ENCODE measurements around the gene PCDHB9.
"Not testable (repeated sequence)": the region's sequence is repeated elsewhere in the genome, so short reads cannot be mapped to it uniquely, and the experiment has no call there.

The PCDHB9 gene

GRCh38 chr5:141189131-141189530 lies 2.2 kb downstream of the PCDHB9 start:
- DNase-seq: not testable (repeated sequence)

GRCh38 chr5:141192110-141192725 lies 5.3 kb downstream of the PCDHB9 start, which contains the start of gene PCDHB10:
TSS of gene PCDHB10 (plus strand) at chr5:141192353. CDS start at chr5:141192553, 200 bp downstream.
- no peak for DNase-seq

GRCh38 chr5:141194332-141194731 lies 7.4 kb downstream of the PCDHB9 start:
- not testable (repeated sequence) for DNase-seq

GRCh38 chr5:141196363-141196762 lies 9.4 kb downstream of the PCDHB9 start:
- no peak for DNase-seq

- no peak for DNase-seq
These were observed 12.6 kb downstream of the PCDHB9 start, which contains the start of gene PCDHB11 for GRCh38 chr5:141199359-141200235. TSS of gene PCDHB11 (plus strand) at chr5:141199627. CDS start at chr5:141199775, 148 bp downstream.

- DNase-seq: not testable (repeated sequence)
These were observed 14.2 kb downstream of the PCDHB9 start for GRCh38 chr5:141201126-141201525.

- not testable (repeated sequence) for DNase-seq
These were observed 14.7 kb downstream of the PCDHB9 start for GRCh38 chr5:141201646-141202045.

- DNase-seq: no peak
These were observed 21.5 kb downstream of the PCDHB9 start, which contains the start of gene PCDHB12 for GRCh38 chr5:141208478-141208877. TSS of gene PCDHB12 (plus strand) at chr5:141208719. CDS start at chr5:141208908, 189 bp downstream.

GRCh38 chr5:141210281-141210680 lies 23.3 kb downstream of the PCDHB9 start:
- not testable (repeated sequence) for DNase-seq

- DNase-seq: not testable (repeated sequence)
These were observed 23.9 kb downstream of the PCDHB9 start for GRCh38 chr5:141210849-141211248.

- not testable (repeated sequence) for DNase-seq
These were observed 26.8 kb downstream of the PCDHB9 start, which contains the start of gene PCDHB13 for GRCh38 chr5:141213656-141214339. TSS of gene PCDHB13 (plus strand) at chr5:141213919. CDS start at chr5:141214124, 205 bp downstream.

GRCh38 chr5:141214583-141214982 lies 27.6 kb downstream of the PCDHB9 start:
- DNase-seq: not testable (repeated sequence)

- not testable (repeated sequence) for DNase-seq
These were observed 28.5 kb downstream of the PCDHB9 start for GRCh38 chr5:141215504-141215903.

- not testable (repeated sequence) for DNase-seq
These were observed 29.1 kb downstream of the PCDHB9 start for GRCh38 chr5:141216035-141216434.

- peak; percentile 6 for DNase-seq
These were observed 36.3 kb downstream of the PCDHB9 start, which contains the start of gene PCDHB14 for GRCh38 chr5:141223112-141223783. TSS of gene PCDHB14 (plus strand) at chr5:141223343. CDS start at chr5:141223506, 163 bp downstream.

GRCh38 chr5:141224844-141225243 lies 37.9 kb downstream of the PCDHB9 start:
- not testable (repeated sequence) for DNase-seq

- DNase-seq: not testable (repeated sequence)
These were observed 38.5 kb downstream of the PCDHB9 start for GRCh38 chr5:141225421-141225820.

GRCh38 chr5:141234109-141234667 lies 47.2 kb downstream of the PCDHB9 start:
- DNase-seq: no peak

GRCh38 chr5:141235922-141236321 lies 49.0 kb downstream of the PCDHB9 start:
- not testable (repeated sequence) for DNase-seq

GRCh38 chr5:141236516-141237313 lies 49.8 kb downstream of the PCDHB9 start:
- DNase-seq: no peak
